K562 (cell line): Measurements from ENCODE around the gene RAI1. TPM values are rescaled to one million over a fixed set of nuclear protein-coding genes. Genes with fewer than 3 reads are reported as not detected.

Experiments
- ATAC-seq: fragments of 200-7000 bp; cut with Tn5 transposase; 3 replicates; pipeline ENCODE4 v1.9.1; 2020; ENCODE audit warnings: moderate library complexity
- BruUV-seq: library from RNA; stranded (reverse); fragments of 400-500 nt; replicated peaks from 2 replicates; lab custom pipeline; 2021; lab: Mats Ljungman, UMichigan
- CTCF ChIA-PET: fragments of 300-600 bp; formaldehyde crosslinking; extraction: SDS; loops from one replicate; lab custom pipeline; 2021; ENCODE audit warnings: low intra/inter-chr PET ratio; lab: Yijun Ruan, JAX
- POLR2A ChIA-PET: fragments of 300-600, 350-650 bp; sonication (Branson Sonifier 250); formaldehyde crosslinking; extraction: SDS; loops from one replicate; lab custom pipeline; 2021; ENCODE audit warnings: antibody characterized with exemption, inconsistent platforms; lab: Yijun Ruan, JAX
- DNase-seq, 4 experiments: peaks; one replicate each; pipeline versions ENCODE4 v3.0.0 to v3.0.0-alpha.2; 2011 to 2018; ENCODE audit warnings: low spot score in 3 of 4, mixed read lengths in 3 of 4; ENCODE audit errors: extremely low read depth in 1 of 4
- FAIRE-seq: peaks from 2 replicates; lab custom pipeline; 2011; peaks lifted over from hg19 to GRCh38; lab: Jason Lieb, UNC
- H2AFZ ChIP-seq: 2 replicates; pipeline ENCODE4 v1.6.0; 2011; ENCODE audit warnings: low read depth, low read length, control low read depth, inconsistent platforms
- H3K27ac ChIP-seq: fragments of 200-600 bp; 3 replicates; pipeline ENCODE4 v1.8.0; 2011; ENCODE audit warnings: low read depth, mild to moderate bottlenecking, control low read depth, inconsistent platforms, low read length, moderate library complexity, mixed read lengths; ENCODE audit errors: extremely low read depth
- H3K27me3 ChIP-seq, 2 experiments: fragments of 300-600 bp in 1 of 2; 2 replicates in 1 of 2; 3 replicates in 1 of 2; pipeline versions ENCODE4 v1.6.0 to v1.8.0; 2011; ENCODE audit warnings: inconsistent platforms in 2 of 2, low read length in 2 of 2, mild to moderate bottlenecking in 1 of 2, mixed read lengths in 1 of 2, moderate library complexity in 1 of 2; ENCODE audit not compliant: control insufficient read depth in 2 of 2, insufficient read depth in 2 of 2
- H3K36me3 ChIP-seq: fragments of 300-600 bp; 3 replicates; pipeline ENCODE4 v1.8.0; 2011; ENCODE audit warnings: mild to moderate bottlenecking, low read length, inconsistent platforms; ENCODE audit not compliant: control insufficient read depth, insufficient read depth
- H3K4me1 ChIP-seq, 2 experiments: fragments of 200-600 bp in 1 of 2; replicated peaks in 1 of 2; 2 replicates in 1 of 2; 3 replicates in 1 of 2; pipeline versions ENCODE4 v1.5.1 to v1.8.0; 2011; ENCODE audit warnings: inconsistent platforms in 2 of 2, low read length in 2 of 2, mild to moderate bottlenecking in 1 of 2, mixed read lengths in 1 of 2, moderate library complexity in 1 of 2; ENCODE audit not compliant: control insufficient read depth in 2 of 2, insufficient read depth in 2 of 2
- H3K4me2 ChIP-seq: 2 replicates; pipeline ENCODE4 v1.6.1; 2011; ENCODE audit warnings: low read length, control low read depth, inconsistent platforms, mixed read lengths; ENCODE audit not compliant: insufficient read depth
- H3K4me3 ChIP-seq: fragments of 200-600 bp; sonication (generic), shearing (Covaris generic); 2 replicates; pipeline ENCODE4 v1.5.1; 2016; ENCODE audit warnings: control low read depth, inconsistent platforms
- H3K79me2 ChIP-seq: fragments of 200-600 bp; 3 replicates; pipeline ENCODE4 v1.8.0; 2011; ENCODE audit warnings: low read length, inconsistent platforms; ENCODE audit not compliant: control insufficient read depth, insufficient read depth
- H3K9ac ChIP-seq, 2 experiments: 2 replicates each; pipeline versions ENCODE4 v1.6.0 to v1.6.1; 2011; ENCODE audit warnings: low read depth in 2 of 2, low read length in 2 of 2, control low read depth in 1 of 2, inconsistent platforms in 1 of 2, mild to moderate bottlenecking in 1 of 2, mixed read lengths in 1 of 2; ENCODE audit not compliant: insufficient read depth in 1 of 2
- H3K9me1 ChIP-seq: one replicate; pipeline ENCODE4 v1.6.0; 2011; ENCODE audit warnings: inconsistent platforms, mild to moderate bottlenecking, low read length, moderate library complexity; ENCODE audit not compliant: control insufficient read depth, insufficient read depth
- H3K9me3 ChIP-seq: replicated peaks from 2 replicates; pipeline ENCODE4 v1.5.1; 2011; ENCODE audit warnings: low read depth, low read length, inconsistent platforms; ENCODE audit not compliant: control insufficient read depth, insufficient read depth
- H4K20me1 ChIP-seq: replicated peaks from 2 replicates; pipeline ENCODE4 v1.6.1; 2011; ENCODE audit warnings: low read length, inconsistent platforms, mixed read lengths; ENCODE audit not compliant: control insufficient read depth, insufficient read depth
- CREM ChIP-seq: IDR thresholded peaks from 2 replicates; pipeline ENCODE4 v1.6.1; 2014; ENCODE audit warnings: antibody characterized with exemption, low read depth
- HDAC3 ChIP-seq: fragments of 450-650 bp; IDR thresholded peaks from 2 replicates; pipeline ENCODE4 v1.6.1; 2018; ENCODE audit warnings: borderline replicate concordance, mild to moderate bottlenecking, moderate library complexity; ENCODE audit not compliant: partially characterized antibody
- HMG20B ChIP-seq: fragments of 250-450 bp; sonication (Bioruptor Pico); IDR thresholded peaks from 2 replicates; pipeline ENCODE4 v1.5.0; 2021; ENCODE audit warnings: mild to moderate bottlenecking
- JUN ChIP-seq, 2 experiments: sonication (generic) in 1 of 2; formaldehyde crosslinking in 1 of 2; IDR thresholded peaks; 2 replicates each; pipeline versions ENCODE4 v1.6.1 to v1.8.0; 2012 to 2022; ENCODE audit warnings: borderline replicate concordance in 2 of 2, mild to moderate bottlenecking in 2 of 2, improper control_type of control experiment in 1 of 2, low read depth in 1 of 2, low read length in 1 of 2, missing genetic modification reagents in 1 of 2
- PHF20 ChIP-seq: fragments of 450-650 bp; IDR thresholded peaks from 2 replicates; pipeline ENCODE4 v1.6.1; 2018; ENCODE audit not compliant: partially characterized antibody
- RAD21 ChIP-seq, 2 experiments: fragments of 250-450 bp in 1 of 2; fragments of 450-650 bp in 1 of 2; sonication (Bioruptor Pico) in 1 of 2; formaldehyde crosslinking in 1 of 2; IDR thresholded peaks in 1 of 2; conservative IDR thresholded peaks in 1 of 2; 2 replicates each; pipeline versions ENCODE4 v1.4.0 to v1.8.0; 2020 to 2022; ENCODE audit warnings: mild to moderate bottlenecking in 2 of 2, moderate library complexity in 1 of 2
- RBM15 ChIP-seq: fragments of 200-400 bp; formaldehyde crosslinking; IDR thresholded peaks from 2 replicates; pipeline ENCODE4 v1.6.1; 2018; ENCODE audit warnings: mild to moderate bottlenecking, low read length, moderate library complexity; ENCODE audit not compliant: insufficient read depth
- RBM39 ChIP-seq: fragments of 200-400 bp; formaldehyde crosslinking; optimal IDR thresholded peaks from 2 replicates; pipeline ENCODE3; 2018; ENCODE audit warnings: low read depth, low read length
- SRSF3 ChIP-seq: fragments of 200-400 bp; formaldehyde crosslinking; IDR thresholded peaks from 2 replicates; pipeline ENCODE4 v1.6.1; 2016; ENCODE audit warnings: mild to moderate bottlenecking, low read length, moderate library complexity; ENCODE audit not compliant: insufficient read depth
- SRSF7 ChIP-seq: fragments of 200-400 bp; formaldehyde crosslinking; optimal IDR thresholded peaks from 2 replicates; pipeline ENCODE3; 2017; ENCODE audit warnings: mild to moderate bottlenecking, low read depth, low read length
- ZNF444 ChIP-seq: fragments of 250-450 bp; sonication (Bioruptor Pico); IDR thresholded peaks from 2 replicates; pipeline ENCODE4 v1.4.0; 2020; ENCODE audit warnings: mild to moderate bottlenecking, moderate library complexity
- WGBS: fragments of 100-300 bp; shearing (Covaris generic); methylation state at CpG from one replicate; pipeline ENCODE4 v1.1.6; 2016; ENCODE audit warnings: low coverage, mixed read lengths; ENCODE audit not compliant: insufficient coverage; ENCODE audit errors: missing lambda C conversion rate; 5-methylcytosine and 5-hydroxymethylcytosine counted together
- in situ Hi-C: fragments of 300-500 bp; cut with MboI; formaldehyde crosslinking; loops from 4 replicates; pipeline ENCODE4 v1.15.0; 2018; ENCODE audit warnings: inconsistent platforms, mixed read lengths
- intact Hi-C: fragments of 100-400 bp; cut with micrococcal nuclease; formaldehyde crosslinking; loops from 2 replicates; pipeline ENCODE4 v1.14.2; 2022
- polyA plus RNA-seq, 8 experiments: library from polyadenylated mRNA; depleted of rRNA in 4 of 8; stranded (reverse) in 5 of 8; unstranded in 3 of 8; fragments of >200 nt; fragmentation: Nextera tagmentation in 2 of 8; fragmentation: Illumina TruSeq in 1 of 8; extraction: Ambion mirVana in 2 of 8; extraction: Trizol in 1 of 8; gene quantifications; 2 replicates each; pipeline versions ENCODE4 v1.2.1 to v1.2.3, GENCODE V29; 2011 to 2014; ENCODE audit warnings: inconsistent platforms in 1 of 8, missing spikeins in 1 of 8
- total RNA-seq, 7 experiments: library from RNA; depleted of rRNA in 6 of 7; stranded (reverse); fragments of >200 nt in 6 of 7; fragmentation: Illumina TruSeq in 2 of 7; extraction: Trizol in 2 of 7; gene quantifications; 2 replicates each; pipeline versions ENCODE4 v1.2.1 to v1.2.3, GENCODE V29; 2011 to 2021; ENCODE audit warnings: low replicate concordance in 1 of 7
- TF ChIP-seq, protein P1 (sequence below): sonication (generic); formaldehyde crosslinking; IDR thresholded peaks from 2 replicates; pipeline ENCODE4 v1.8.0; 2023; ENCODE audit warnings: mild to moderate bottlenecking, missing genetic modification reagents
- TF ChIP-seq, protein P2 (sequence below): fragments of 250-450 bp; sonication (Bioruptor Pico); IDR thresholded peaks from 2 replicates; pipeline ENCODE4 v1.5.0; 2020; ENCODE audit warnings: mild to moderate bottlenecking

RAI1 gene
- total and polyA plus RNA-seq, 9 of the 15 experiments (the other 6 are each of a cell fraction or from before 2014, with no cell fraction given): 0.68 to 19.9 (median 5.5) TPM

DNA sequence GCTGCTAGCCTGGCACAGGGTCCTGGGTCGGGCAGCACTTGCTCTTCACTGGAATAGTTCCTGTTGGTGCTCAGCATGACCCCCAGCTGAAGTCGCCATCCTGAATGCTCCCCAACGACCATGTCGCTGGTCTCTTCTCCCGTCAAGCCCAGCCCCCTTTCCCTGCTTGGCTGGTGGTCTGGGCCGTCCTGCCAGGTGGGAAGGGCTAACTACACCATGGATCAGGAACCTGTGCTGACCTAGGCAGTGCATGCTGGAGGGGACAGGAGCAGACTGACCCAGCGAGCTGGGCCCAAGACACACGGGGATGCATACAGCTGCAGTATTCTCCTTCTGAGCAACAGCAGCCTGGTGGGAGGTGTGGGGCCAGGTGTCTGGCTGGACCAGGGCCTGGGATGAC is 164.7 kb downstream of the RAI1 start:
- TF ChIP-seq SRSF7: no peak
- TF ChIP-seq, protein P1, sequence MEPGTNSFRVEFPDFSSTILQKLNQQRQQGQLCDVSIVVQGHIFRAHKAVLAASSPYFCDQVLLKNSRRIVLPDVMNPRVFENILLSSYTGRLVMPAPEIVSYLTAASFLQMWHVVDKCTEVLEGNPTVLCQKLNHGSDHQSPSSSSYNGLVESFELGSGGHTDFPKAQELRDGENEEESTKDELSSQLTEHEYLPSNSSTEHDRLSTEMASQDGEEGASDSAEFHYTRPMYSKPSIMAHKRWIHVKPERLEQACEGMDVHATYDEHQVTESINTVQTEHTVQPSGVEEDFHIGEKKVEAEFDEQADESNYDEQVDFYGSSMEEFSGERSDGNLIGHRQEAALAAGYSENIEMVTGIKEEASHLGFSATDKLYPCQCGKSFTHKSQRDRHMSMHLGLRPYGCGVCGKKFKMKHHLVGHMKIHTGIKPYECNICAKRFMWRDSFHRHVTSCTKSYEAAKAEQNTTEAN (CRISPR knock-in tag): no peak
- in situ Hi-C loops (no loop called here), intact Hi-C loops (no loop called here)
- FAIRE-seq (no peak), DNase-seq (no peak), ATAC-seq (no peak)
- Histone ChIP-seq H4K20me1 (no peaks in the 10 kb centered on the region), H2AFZ (no peak overlapping the region), H3K27ac (no peak overlapping the region), H3K79me2 (no peaks in the 10 kb centered on the region; the same call in 2 of the 3 replicates), H3K36me3 (no peaks in the 10 kb centered on the region), H3K9me1 (no peaks in the 10 kb centered on the region), H3K4me3 (no peak overlapping the region), H3K9ac (peak overlapping the region in 1 of 2 experiments; percentile 83; a peak in 2 of 4 replicates), H3K4me2 (no peak overlapping the region), H3K9me3 (no peaks in the 10 kb centered on the region), H3K4me1 (peaks cover 41 to 84% of the 10 kb centered on the region in 2 experiments), H3K27me3 (no peaks in the 10 kb centered on the region)
- ChIA-PET POLR2A (interaction anchor here (0.6 to 5.7 kb wide), 3 partner anchors 8 to 18 kb away, joined by 3 to 39 read pairs (median 7); partner anchors contain the start of gene SREBF1), CTCF (no interaction called here)
- 53% methylated on average over 3 of the region's 8 CpGs for WGBS
- no TSS peak for BruUV-seq

DNA sequence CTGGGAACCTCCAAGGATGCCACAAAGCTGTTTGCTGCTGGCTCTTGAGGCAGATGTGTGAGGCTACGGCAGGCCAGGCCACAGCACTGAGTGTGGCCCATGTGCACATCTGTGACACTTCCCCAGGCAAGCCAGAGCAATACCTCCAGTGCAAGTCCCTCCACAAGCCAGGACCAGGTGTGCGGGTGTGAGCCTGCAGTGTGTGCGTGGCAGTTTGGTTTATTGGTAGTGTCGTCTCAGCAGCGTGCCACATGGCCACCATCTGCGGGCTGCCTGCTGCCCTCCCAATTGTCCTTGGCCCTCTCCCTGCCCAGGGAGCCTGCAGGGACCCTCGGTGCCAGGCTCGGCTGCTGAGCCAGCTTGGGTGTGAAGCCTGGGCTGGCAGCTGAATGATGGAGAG is 165.4 kb downstream of the RAI1 start:
- in situ Hi-C loops: no loop called here
- Histone ChIP-seq H3K36me3 (no peaks in the 10 kb centered on the region), H3K9me1 (no peaks in the 10 kb centered on the region), H2AFZ (no peak overlapping the region), H3K79me2 (no peaks in the 10 kb centered on the region), H3K4me3 (no peak overlapping the region), H3K27me3 (no peaks in the 10 kb centered on the region), H3K4me1 (peaks cover 41 to 84% of the 10 kb centered on the region in 2 experiments), H3K9me3 (no peaks in the 10 kb centered on the region), H3K9ac (peak overlapping the region in 1 of 2 experiments; percentile 71; a peak in 1 of 4 replicates), H3K27ac (no peak overlapping the region), H3K4me2 (no peak overlapping the region), H4K20me1 (no peaks in the 10 kb centered on the region)
- ChIA-PET POLR2A (interaction anchor here (5.7 kb wide), 1 partner anchor 8 kb away, joined by 39 read pairs; no protein-coding TSS in a partner anchor), CTCF (no interaction called here)
- DNase-seq (no peak), ATAC-seq (no peak), FAIRE-seq (no peak)
- no TSS peak for BruUV-seq
- intact Hi-C loops: no loop called here
- 92% methylated on average over 5 of the region's 8 CpGs for WGBS
- no peak for TF ChIP-seq RBM39
- no peak for TF ChIP-seq HMG20B
- TF ChIP-seq CREM: no peak
- no peak for TF ChIP-seq RAD21 (CRISPR knock-in tag; conservative IDR thresholded peaks at IDR 0.05 in 1 of 2, IDR thresholded peaks at IDR 0.05 in 1 of 2)
- no peak for TF ChIP-seq JUN (IDR thresholded peaks at IDR 0.05; ENCODE audit: borderline replicate concordance, low read depth, low read length)
- TF ChIP-seq JUN (CRISPR knock-in tag; IDR thresholded peaks at IDR 0.05; ENCODE audit: borderline replicate concordance): no peak
- no peak for TF ChIP-seq RBM15
- no peak for TF ChIP-seq ZNF444 (CRISPR knock-in tag)
- no peak for TF ChIP-seq HDAC3
- TF ChIP-seq SRSF3: no peak
- TF ChIP-seq, protein P2, sequence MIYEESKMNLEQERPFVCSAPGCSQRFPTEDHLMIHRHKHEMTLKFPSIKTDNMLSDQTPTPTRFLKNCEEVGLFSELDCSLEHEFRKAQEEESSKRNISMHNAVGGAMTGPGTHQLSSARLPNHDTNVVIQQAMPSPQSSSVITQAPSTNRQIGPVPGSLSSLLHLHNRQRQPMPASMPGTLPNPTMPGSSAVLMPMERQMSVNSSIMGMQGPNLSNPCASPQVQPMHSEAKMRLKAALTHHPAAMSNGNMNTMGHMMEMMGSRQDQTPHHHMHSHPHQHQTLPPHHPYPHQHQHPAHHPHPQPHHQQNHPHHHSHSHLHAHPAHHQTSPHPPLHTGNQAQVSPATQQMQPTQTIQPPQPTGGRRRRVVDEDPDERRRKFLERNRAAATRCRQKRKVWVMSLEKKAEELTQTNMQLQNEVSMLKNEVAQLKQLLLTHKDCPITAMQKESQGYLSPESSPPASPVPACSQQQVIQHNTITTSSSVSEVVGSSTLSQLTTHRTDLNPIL (CRISPR knock-in tag): no peak
- TF ChIP-seq PHF20: no peak
